Iris pigment epithelial cell (primary cell): ENCODE data around the gene SLC40A1.

Source experiments
- DNase-seq: peaks from one replicate; pipeline ENCODE4 v3.0.0-alpha.2; 2011; ENCODE audit warnings: low read depth

The SLC40A1 gene

DNA sequence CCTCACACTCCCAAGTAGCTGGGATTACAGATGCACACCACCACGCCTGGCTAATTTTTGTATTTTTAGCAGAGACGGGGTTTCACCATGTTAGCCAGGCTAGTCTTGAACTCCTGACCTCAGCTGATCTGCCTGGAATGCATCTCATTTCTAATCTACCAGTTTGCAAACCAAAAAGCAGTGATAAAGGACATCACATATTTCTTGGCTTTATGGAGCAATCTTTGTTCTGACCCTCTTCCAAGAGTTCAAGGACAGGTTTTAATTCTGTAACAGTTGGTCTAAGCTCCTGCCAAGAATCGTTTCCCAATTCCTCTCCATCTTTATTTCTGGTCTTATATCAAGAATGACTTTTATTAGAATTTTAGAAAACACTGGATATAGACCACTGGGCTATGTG, 67.7 kb downstream of the SLC40A1 start:
- DNase-seq: peak; percentile 51

DNA sequence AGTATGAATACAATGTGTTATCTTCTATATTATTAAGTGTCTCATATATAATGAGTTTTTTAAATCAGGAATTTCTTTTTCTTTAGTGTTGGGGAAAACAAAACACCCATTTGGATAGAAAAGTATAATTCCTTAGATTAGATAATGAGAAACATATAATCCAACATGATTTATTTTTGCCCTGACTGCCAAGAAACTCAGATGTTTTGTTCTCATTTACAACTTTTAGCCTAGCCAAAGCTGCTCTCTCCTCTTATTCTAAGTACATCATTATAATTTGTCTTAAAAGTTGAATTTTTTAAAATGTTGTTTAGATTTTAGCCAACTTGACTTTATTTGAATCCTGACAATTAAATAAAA, 68.6 kb downstream of the SLC40A1 start:
- no peak for DNase-seq

DNA sequence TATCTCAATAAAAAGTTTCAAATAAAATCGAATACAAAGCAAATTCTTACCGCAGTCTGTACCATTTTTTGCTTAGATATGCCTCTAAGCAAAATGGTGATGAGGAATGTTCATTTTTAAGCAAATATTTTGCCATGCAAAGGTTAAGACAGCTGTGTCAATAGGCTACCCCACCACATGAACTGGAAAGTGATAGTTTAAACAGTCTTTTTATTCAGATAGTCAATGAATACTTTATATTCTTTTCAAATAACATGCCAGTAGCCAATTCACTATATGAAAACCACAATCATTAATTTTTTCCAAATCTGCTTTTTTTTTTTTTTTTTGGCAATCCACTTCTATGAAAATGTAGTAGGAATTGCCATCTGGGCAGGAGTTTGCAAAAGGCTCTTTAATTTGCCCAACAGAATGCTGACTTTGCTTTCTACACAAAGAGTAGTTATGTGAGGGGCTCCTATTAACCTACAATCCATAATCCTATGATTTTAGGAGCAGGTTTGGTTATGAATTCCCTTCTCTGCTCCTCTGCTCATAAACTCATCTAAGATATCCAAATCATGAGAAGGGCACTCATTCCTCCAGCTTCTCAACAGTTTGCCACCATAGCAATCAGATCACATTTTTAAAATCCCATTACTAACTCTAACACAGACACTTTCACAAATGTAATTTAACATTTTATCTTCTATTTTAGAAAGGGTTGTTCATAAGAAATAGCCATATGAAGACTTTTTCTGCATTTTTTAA, 69.2 kb downstream of the SLC40A1 start:
- no peak for DNase-seq
